HL-60 (cell line): Measurements from ENCODE around the gene ADGRB3.

Experiments used
- CTCF ChIP-seq: IDR thresholded peaks from one replicate; pipeline ENCODE4 v1.5.1; 2011; ENCODE audit warnings: low read length, control low read depth, inconsistent platforms; ENCODE audit not compliant: insufficient read depth
- GABPA ChIP-seq: IDR thresholded peaks from 2 replicates; pipeline ENCODE4 v1.6.1; 2012; ENCODE audit warnings: low read depth
- REST ChIP-seq: IDR thresholded peaks from 2 replicates; pipeline ENCODE4 v1.6.1; 2012; ENCODE audit warnings: low read depth; ENCODE audit not compliant: insufficient replicate concordance

- no peak for TF ChIP-seq CTCF
- no peak for TF ChIP-seq GABPA
- TF ChIP-seq REST = no peak
These were observed 19.1 kb downstream of the ADGRB3 start for GRCh38 chr6:68654134-68654533.
